Body of pancreas (tissue), 4 donors: ENCODE results near the gene SCMH1. TPM values are rescaled to one million over a fixed set of nuclear protein-coding genes. Genes with fewer than 3 reads are reported as not detected.
"Not testable (repeated sequence)": the region's sequence is repeated elsewhere in the genome, so short reads cannot be mapped to it uniquely, and the experiment has no call there.

ENCODE experiments used
- ATAC-seq: fragments of 150-250 bp; one replicate; pipeline ENCODE4 v1.9.1; 2016
- DNase-seq, 4 donors: peaks; one replicate each; pipeline ENCODE4 v3.0.0-alpha.2; 2019
- H3K27ac ChIP-seq, 4 donors: fragments of 200-600 bp; sonication (generic); 1 replicate in 3 of 4; 2 replicates in 1 of 4; pipeline versions ENCODE4 v1.5.1 to v1.6.1; 2016 to 2019; ENCODE audit warnings: mild to moderate bottlenecking in 1 of 4, mixed read lengths in 1 of 4, moderate library complexity in 1 of 4
- H3K27me3 ChIP-seq, 2 donors: fragments of 200-600 bp; sonication (generic); one replicate each; pipeline ENCODE4 v1.6.0; 2016; ENCODE audit warnings: mild to moderate bottlenecking in 1 of 2
- H3K36me3 ChIP-seq, 2 donors: fragments of 200-600 bp; sonication (generic); replicated peaks in 1 of 2; 2 replicates each; pipeline ENCODE4 v1.5.1; 2016; ENCODE audit warnings: low read depth in 2 of 2; ENCODE audit not compliant: insufficient read depth in 1 of 2
- H3K4me1 ChIP-seq: fragments of 200-600 bp; sonication (generic); one replicate; pipeline ENCODE4 v1.6.0; 2016
- H3K4me3 ChIP-seq, 2 donors: fragments of 200-600 bp; sonication (generic); 1 replicate in 1 of 2; 2 replicates in 1 of 2; pipeline ENCODE4 v1.5.1; 2016 to 2019
- H3K9me3 ChIP-seq, 3 donors: fragments of 200-600 bp; sonication (generic); 1 replicate in 2 of 3; 2 replicates in 1 of 3; pipeline ENCODE4 v1.5.1; 2016
- CTCF ChIP-seq, 7 experiments: fragments of 450-650 bp in 4 of 7; fragments of 200-600 bp in 3 of 7; sonication (generic) in 3 of 7; IDR thresholded peaks; one replicate each; pipeline ENCODE4 v1.5.1; 2016 to 2019; ENCODE audit warnings: antibody characterized with exemption in 7 of 7
- POLR2A ChIP-seq, 3 donors: fragments of 450-650 bp; IDR thresholded peaks; one replicate each; pipeline ENCODE4 v1.6.1; 2016; ENCODE audit warnings: antibody characterized with exemption in 3 of 3, mild to moderate bottlenecking in 2 of 3
- WGBS, 2 donors: methylation state at CpG; one replicate each; pipeline ENCODE4 v1.1.5; 2017; 5-methylcytosine and 5-hydroxymethylcytosine counted together
- intact Hi-C: fragments of 100-400 bp; cut with DNase I; formaldehyde crosslinking; loops from one replicate; pipeline ENCODE4 v1.15.1; 2023
- total RNA-seq, 2 donors: library from RNA; depleted of rRNA; stranded (reverse); fragments of >200 nt; gene quantifications; one replicate each; pipeline ENCODE4 v1.1.0, GENCODE V29; 2016

The SCMH1 gene
- total RNA-seq, 2 donors from 2014 or later = 25.4 to 33.3 TPM

- Histone ChIP-seq H3K36me3 (no peaks in the 10 kb centered on the region), H3K27me3 (no peaks in the 10 kb centered on the region), H3K9me3 (no peaks in the 10 kb centered on the region), H3K27ac (no peak overlapping the region), H3K4me1 (no peaks in the 10 kb centered on the region), H3K4me3 (no peak overlapping the region)
- no peak for ATAC-seq
- no peak for DNase-seq
- intact Hi-C loops = no loop called here
- no peak for TF ChIP-seq CTCF (IDR thresholded peaks at IDR 0.05)
- no peak for TF ChIP-seq POLR2A (IDR thresholded peaks at IDR 0.05)
- 94 to 96% methylated on average over 2 of the region's 2 CpGs for WGBS, 2 donors
Observed at GRCh38 chr1:41260768-41261167, 18.7 kb upstream of the SCMH1 start.

GRCh38 chr1:41259221-41259620 lies 17.1 kb upstream of the SCMH1 start:
- DNase-seq (no peak), ATAC-seq (no peak)
- Histone ChIP-seq H3K27ac (no peak overlapping the region), H3K36me3 (no peaks in the 10 kb centered on the region), H3K4me3 (no peak overlapping the region), H3K9me3 (no peaks in the 10 kb centered on the region), H3K4me1 (no peaks in the 10 kb centered on the region), H3K27me3 (no peaks in the 10 kb centered on the region)
- WGBS, 2 donors = 87 to 91% methylated on average over 3 of the region's 3 CpGs
- no peak for TF ChIP-seq POLR2A (IDR thresholded peaks at IDR 0.05)
- TF ChIP-seq CTCF (IDR thresholded peaks at IDR 0.05) = no peak
- intact Hi-C loops = no loop called here

DNA sequence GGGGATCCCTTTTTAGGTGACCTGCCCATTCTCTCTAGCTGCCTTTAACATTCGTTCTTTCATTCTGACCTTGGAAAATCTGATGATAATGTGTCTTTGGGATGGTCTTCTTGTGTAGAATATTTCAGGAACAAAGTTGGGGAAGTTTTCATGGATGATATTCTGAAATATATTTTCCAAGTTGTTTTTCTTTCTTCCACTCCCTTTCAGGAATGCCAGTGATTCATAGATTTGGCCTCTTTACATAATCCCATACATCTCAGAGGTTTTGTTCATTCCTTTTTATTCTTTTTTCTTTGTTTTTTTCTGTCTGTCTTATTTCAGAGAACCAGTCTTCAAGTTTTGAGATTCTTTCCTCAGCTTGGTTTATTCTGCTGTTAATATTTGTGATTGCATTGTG lies 13.9 kb upstream of the SCMH1 start:
- Histone ChIP-seq H3K27me3 (no peaks in the 10 kb centered on the region), H3K27ac (no peak overlapping the region), H3K9me3 (no peaks in the 10 kb centered on the region), H3K4me1 (no peaks in the 10 kb centered on the region), H3K36me3 (no peaks in the 10 kb centered on the region), H3K4me3 (no peak overlapping the region)
- ATAC-seq = no peak
- DNase-seq = no peak
- TF ChIP-seq CTCF (IDR thresholded peaks at IDR 0.05) (no peak), POLR2A (IDR thresholded peaks at IDR 0.05) (no peak)
- intact Hi-C loops = no loop called here
- 63 to 70% methylated on average over 1 of the region's 1 CpG for WGBS, 2 donors

DNA sequence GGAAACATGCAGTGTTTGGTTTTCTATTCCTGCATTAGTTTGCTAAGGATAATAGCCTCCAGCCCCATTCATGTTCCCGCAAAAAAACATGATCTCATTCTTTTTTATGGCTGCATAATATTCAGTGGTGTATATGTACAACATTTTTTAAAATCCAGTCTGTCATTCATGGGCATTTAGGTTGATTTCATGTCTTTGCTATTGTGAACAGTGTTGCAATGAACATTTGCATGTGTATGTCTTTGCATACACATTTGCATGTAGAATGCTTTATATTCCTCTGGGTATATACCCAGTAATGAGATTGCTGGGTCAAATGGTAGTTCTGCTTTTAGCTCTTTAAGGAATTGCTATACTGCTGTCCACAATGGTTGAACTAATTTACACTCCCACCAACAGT lies 9.0 kb upstream of the SCMH1 start:
- H3K9me3 ChIP-seq, H3K36me3 ChIP-seq, ATAC-seq, DNase-seq, H3K4me3 ChIP-seq, H3K4me1 ChIP-seq, intact Hi-C loops, H3K27ac ChIP-seq, H3K27me3 ChIP-seq: not testable (repeated sequence)
- WGBS, 2 donors = 94 to 95% methylated on average over 1 of the region's 1 CpG

GRCh38 chr1:41249319-41249718 lies 7.2 kb upstream of the SCMH1 start:
- DNase-seq (no peak), ATAC-seq (no peak)
- Histone ChIP-seq H3K27ac (no peak overlapping the region), H3K36me3 (no peaks in the 10 kb centered on the region), H3K27me3 (no peaks in the 10 kb centered on the region), H3K4me3 (no peak overlapping the region), H3K4me1 (peaks cover 4% of the 10 kb centered on the region), H3K9me3 (no peaks in the 10 kb centered on the region)
- TF ChIP-seq POLR2A (IDR thresholded peaks at IDR 0.05) = no peak
- TF ChIP-seq CTCF (IDR thresholded peaks at IDR 0.05) = no peak
- intact Hi-C loops = no loop called here
- 77 to 84% methylated on average over 5 of the region's 5 CpGs for WGBS, 2 donors
